Measurements from ENCODE around the gene SURF6. TPM values are rescaled to one million over a fixed set of nuclear protein-coding genes. Genes with fewer than 3 reads are reported as not detected.
"Not testable (repeated sequence)": the region's sequence is repeated elsewhere in the genome, so short reads cannot be mapped to it uniquely, and the experiment has no call there.

SURF6 gene
- polyA plus RNA-seq, 4 donors = 25.0 to 32.0 (median 28.4) TPM

DNA sequence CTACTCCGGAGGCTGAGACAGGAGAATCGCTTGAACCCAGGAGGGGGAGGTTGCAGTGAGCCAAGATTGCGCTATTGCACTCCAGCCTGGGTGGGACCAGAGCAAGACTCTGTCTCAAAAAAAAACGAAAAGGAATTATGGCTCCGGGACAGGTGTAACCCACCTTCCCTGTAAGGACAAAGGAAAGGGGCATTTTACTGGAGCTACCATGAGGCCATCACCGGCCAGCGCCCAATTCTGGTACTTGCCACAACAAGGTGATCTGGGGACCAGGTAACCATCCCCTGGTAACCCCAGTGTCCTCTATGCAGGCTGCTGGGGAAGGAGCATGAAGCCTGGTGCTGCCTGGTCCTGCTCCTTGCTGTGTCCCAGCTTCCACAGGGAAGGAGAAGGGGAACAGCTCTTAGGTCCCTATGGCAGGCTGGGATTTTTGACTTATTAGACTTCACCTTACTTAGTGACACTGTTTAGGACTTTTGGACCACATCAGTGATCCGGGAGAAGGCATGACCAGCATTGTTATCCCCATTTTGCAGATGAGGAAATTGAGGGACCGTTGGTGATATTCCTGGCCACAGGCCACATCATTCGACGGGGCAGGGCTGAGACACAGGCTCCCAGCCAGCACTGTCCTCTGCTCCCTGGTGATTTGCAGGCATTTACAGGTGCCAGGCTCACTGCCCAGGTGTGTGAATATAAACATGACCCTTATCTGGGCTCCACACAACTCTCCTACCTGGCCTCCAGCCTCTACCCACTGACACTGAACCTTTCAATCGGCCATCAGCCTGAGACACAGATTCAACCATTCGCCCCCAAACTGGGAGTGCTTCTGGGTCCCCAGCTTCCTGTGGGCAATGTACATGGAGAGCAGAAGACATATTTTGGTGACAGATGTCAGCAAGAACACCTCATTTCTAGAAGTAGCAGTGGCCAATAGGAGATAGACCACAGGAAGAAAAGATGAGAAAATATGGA lies 34.4 kb downstream of the SURF6 start:
- DNase-seq (ENCODE audit: low read depth in 4 of 4, low spot score in 3 of 4) = no peak

DNA sequence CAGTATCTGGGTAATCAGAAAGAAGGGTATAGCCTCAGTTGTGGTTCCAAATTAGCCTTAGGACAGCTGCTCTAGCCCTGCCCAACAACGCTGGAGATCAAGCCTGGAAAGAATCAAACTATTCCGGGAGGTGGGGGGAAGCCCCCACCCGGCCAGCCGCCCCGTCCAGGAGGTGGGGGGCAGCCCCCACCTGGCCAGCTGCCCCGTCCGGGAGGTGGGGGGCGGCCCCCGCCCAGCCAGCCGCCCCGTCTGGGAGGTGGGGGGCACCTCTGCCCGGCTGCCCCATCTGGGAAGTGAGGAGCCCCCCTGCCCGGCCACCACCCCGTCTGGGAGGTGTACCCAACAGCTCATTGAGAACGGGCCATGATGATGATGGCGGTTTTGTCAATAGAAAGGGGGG lies 36.0 kb downstream of the SURF6 start:
- DNase-seq (ENCODE audit: low read depth in 4 of 4, low spot score in 3 of 4) = not testable (repeated sequence)

DNA sequence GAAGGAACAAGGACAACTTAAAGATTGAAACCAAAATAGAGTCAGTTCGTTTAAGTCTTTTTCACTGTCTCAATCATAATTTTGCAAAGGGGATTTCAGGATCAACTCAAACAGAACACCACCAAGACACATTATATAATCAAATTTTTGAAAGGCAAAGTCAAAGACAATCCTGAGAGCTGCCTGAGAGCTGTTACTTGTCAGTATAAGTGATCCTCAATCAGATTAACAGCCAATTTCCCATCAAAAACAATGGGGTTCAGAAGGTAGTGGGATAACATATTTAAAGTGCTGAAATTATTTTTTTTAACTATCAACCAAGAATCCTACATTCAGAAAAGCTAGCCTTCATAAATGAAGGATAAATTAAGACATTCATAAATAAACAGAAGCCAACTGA lies 41.7 kb downstream of the SURF6 start:
- DNase-seq (ENCODE audit: low read depth in 4 of 4, low spot score in 3 of 4) = no peak

DNA sequence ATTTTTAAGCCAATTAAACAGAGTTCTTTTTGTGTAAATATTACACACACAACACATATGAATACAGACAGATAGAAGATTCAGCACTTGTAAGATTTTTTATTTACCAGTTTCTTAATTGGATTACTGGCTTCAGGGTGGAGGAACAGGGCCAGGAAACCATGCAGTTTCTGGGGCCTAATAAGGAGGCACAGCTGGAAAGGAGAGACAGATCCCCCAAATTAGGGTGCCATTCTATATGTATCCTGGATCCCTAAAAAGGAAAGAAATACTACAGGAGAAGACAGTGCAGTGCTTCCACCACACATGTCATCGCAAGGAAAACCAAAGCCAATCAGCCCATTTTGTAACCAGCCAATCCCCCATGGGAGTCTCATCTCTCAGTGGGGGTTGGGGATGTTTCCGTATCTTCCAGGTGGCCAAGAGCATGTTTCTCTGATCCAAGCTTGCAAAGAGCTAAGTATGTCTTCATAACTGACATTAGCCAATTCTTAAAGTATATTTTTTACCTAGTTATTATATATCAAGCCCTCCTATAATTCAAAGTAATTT lies 45.2 kb downstream of the SURF6 start:
- no peak for DNase-seq (ENCODE audit: low read depth in 4 of 4, low spot score in 3 of 4)

DNA sequence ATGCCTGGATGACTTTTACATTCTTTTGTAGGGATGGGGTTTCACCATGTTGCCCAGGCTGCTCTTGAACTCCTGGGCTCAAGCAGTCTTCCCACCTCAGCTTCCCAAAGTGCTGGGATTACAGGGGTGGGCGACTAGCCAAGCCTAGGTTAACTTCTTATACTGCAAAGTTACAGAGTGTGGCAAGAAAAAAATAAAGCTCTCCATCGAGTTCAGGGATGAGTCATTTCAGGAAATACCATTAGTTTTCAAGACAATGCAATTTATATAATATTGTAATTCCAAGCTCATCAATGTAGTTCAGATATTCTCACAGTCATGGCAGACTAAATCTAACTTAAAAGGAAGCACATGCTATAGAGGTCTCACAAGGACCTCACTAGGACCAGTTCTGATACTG lies 49.5 kb downstream of the SURF6 start:
- no peak for DNase-seq (ENCODE audit: low read depth in 4 of 4, low spot score in 3 of 4)

DNA sequence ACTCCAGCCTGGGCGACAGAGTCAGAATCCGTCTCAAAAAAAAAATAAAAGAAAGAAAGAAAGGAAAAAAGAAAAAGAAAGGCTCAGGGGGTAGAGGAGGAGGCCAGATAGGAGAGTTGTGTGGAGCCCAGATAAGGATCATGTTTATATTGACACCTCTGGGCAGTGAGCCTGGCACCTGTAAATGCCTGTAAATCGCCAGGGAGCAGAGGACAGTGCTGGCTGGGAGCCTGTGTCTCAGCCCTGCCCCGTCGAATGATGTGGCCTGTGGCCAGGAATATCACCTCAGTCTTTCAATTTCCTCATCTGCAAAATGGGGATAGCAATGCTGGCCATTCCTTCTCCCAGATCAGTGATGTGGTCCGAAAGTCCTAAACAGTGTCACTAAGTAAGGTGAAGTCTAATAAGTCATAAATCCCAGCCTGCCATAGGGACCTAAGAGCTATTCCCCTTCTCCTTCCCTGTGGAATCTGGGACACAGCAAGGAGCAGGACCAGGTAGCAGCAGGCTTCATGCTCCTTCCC lies 50.7 kb downstream of the SURF6 start:
- no peak for DNase-seq (ENCODE audit: low read depth in 4 of 4, low spot score in 3 of 4)

DNA sequence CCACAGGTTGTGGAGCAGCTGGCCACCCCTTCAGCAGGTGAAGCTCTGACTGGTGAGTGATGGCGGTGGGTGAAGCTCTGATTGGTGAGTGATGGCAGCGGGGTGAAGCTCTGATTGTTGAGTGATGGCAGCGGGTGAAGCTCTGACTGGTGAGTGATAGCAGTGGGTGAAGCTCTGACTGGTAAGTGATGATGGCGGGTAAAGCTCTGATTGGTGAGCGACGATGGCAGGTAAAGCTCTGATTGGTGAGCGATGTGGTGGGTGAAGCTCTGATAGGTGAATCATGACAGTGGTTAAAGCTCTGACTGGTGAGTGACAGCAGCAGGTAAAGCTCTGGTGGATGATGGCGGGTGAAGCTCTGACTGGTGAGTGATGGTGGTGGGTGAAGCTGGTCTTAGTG lies 51.6 kb downstream of the SURF6 start:
- no peak for DNase-seq (ENCODE audit: low read depth in 4 of 4, low spot score in 3 of 4)

DNA sequence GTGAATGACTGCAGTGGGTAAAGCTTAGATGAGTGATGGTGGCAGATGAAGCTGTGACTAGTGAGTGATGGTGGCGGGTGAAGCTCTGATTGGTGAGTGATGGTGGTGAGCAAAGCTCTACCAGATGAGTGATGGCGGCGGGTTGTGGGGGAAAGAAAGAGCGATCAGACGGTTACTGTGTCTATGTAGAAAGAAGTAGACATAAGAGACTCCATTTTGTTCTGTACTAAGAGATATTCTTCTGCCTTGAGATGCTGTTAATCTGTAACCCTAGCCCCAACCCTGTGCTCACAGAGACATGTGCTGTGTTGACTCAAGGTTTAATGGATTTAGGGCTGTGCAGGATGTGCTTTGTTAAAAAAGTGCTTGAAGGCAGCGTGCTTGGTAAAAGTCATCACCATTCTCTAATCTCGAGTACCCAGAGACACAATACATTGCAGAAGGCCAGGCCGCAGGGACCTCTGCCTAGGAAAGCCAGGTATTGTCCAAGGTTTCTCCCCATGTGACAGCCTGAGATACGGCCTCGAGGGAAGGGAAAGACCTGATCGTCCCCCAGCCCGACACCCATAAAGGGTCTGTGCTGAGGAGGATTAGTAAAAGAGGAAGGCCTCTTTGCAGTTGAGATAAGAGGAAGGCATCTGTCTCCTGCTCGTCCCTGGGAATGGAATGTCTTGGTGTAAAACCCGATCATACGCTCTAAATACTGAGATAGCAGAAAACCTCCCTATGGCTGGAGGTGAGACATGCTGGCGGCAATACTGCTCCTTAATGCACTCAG lies 52.5 kb downstream of the SURF6 start:
- DNase-seq (ENCODE audit: low read depth in 4 of 4, low spot score in 3 of 4) = not testable (repeated sequence)

DNA sequence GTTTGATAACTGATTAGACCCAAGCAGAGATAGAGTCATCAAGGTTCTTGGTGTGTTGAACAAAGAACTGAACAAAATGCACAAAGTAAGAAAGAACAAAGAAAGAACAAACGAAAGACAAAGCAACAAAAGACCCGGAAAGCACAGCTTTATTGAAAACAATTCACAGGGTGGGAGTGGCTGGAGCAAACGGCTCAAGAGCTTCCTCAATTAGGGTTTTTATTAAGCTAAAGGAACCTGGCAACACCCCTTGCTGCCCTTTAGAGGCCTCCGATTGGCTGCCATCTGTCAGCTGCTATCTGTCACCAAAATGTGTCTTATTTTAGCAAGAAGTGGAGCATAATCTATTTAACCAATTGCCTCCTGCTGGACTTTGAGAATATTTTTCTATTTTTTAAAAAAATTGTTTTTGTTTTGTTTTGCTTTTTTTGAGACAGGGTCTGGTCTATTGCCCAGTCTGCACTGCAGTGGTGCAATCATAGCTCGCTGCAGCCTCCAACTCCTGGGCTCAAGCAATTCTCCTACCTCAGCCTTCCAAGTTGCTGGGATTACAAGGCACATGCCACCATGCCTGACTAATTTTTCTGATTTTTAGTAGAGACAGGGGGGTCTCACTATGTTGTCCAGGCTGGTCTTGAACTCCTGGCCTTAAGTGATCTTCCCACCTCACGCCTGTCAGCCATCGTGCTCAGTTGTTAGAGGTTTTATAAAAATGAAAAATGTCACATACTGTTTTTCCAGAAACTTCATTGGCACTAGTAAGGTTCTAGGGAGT lies 53.3 kb downstream of the SURF6 start:
- DNase-seq (ENCODE audit: low read depth in 4 of 4, low spot score in 3 of 4) = no peak

DNA sequence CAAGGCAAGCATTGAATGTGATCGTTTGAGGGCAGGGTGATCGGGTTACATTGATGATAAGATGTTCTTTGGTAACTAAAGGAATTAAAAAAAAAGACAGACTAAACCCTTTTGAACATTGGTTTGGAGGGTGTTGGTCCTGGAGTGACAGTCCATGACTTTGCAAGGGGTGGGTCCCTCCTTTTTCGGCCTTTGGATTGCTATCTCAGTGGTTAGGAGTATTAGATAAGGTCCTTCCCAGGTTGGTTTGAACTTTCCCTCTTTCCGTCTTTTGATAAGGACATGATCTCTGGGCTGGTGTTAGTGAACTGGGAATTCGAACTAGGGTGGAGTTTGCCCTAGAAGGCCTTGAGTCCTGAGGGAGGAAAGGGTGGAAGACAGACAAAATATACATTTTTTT lies 55.6 kb downstream of the SURF6 start:
- no peak for DNase-seq (ENCODE audit: low read depth in 4 of 4, low spot score in 3 of 4)

Other genes with a start within 250 kb of the SURF6 start
- 10 to 100 TPM; 32.8 to 36.3 (median 33.6) TPM for gene RALGDS, start 214.9 kb downstream of the SURF6 start, polyA plus RNA-seq (ENCODE audit: insufficient read length in 4 of 4)
- gene GBGT1, start 172.3 kb downstream of the SURF6 start, polyA plus RNA-seq (ENCODE audit: insufficient read length in 4 of 4) = 1 to 10 TPM; 1.8 to 3.3 (median 2.4) TPM
- under 1 TPM in 1 of 4 donors, not detected in 3; 0.30 TPM for gene OBP2B, start 126.9 kb downstream of the SURF6 start, polyA plus RNA-seq (ENCODE audit: insufficient read length in 4 of 4)
- gene ABO, start 61.0 kb downstream of the SURF6 start, polyA plus RNA-seq (ENCODE audit: insufficient read length in 4 of 4) = 10 to 100 TPM in 3 of 4 donors, 1 to 10 TPM in 1; 9.8 to 30.9 (median 24.8) TPM
- gene MED22, start 11.9 kb upstream of the SURF6 start, polyA plus RNA-seq (ENCODE audit: insufficient read length in 4 of 4) = 10 to 100 TPM; 25.1 to 32.8 (median 26.8) TPM
- gene RPL7A, start 12.0 kb upstream of the SURF6 start, polyA plus RNA-seq (ENCODE audit: insufficient read length in 4 of 4) = 1,000 to 10,000 TPM; 2,356 to 2,677 (median 2,609) TPM
- 10 to 100 TPM; 33.8 to 53.0 (median 42.4) TPM for gene SURF1, start 20.3 kb upstream of the SURF6 start, polyA plus RNA-seq (ENCODE audit: insufficient read length in 4 of 4)
- 10 to 100 TPM; 19.5 to 28.5 (median 22.8) TPM for gene SURF2, start 20.4 kb upstream of the SURF6 start, polyA plus RNA-seq (ENCODE audit: insufficient read length in 4 of 4)
- gene SURF4, start 39.9 kb upstream of the SURF6 start, polyA plus RNA-seq (ENCODE audit: insufficient read length in 4 of 4) = 100 to 1,000 TPM; 174 to 189 (median 181) TPM
- gene STKLD1, start 40.2 kb upstream of the SURF6 start, polyA plus RNA-seq (ENCODE audit: insufficient read length in 4 of 4) = 1 to 10 TPM; 3.4 to 5.0 (median 4.3) TPM
- gene REXO4, start 81.8 kb upstream of the SURF6 start, polyA plus RNA-seq (ENCODE audit: insufficient read length in 4 of 4) = 10 to 100 TPM; 29.4 to 32.1 (median 30.7) TPM
- gene ADAMTS13, start 86.2 kb upstream of the SURF6 start, polyA plus RNA-seq (ENCODE audit: insufficient read length in 4 of 4) = 10 to 100 TPM in 1 of 4 donors, 1 to 10 TPM in 3; 6.6 to 12.0 (median 8.8) TPM
- gene CACFD1, start 123.8 kb upstream of the SURF6 start, polyA plus RNA-seq (ENCODE audit: insufficient read length in 4 of 4) = 10 to 100 TPM; 25.4 to 40.6 (median 28.5) TPM
- 1 to 10 TPM; 1.1 to 2.3 (median 1.5) TPM for gene SLC2A6, start 142.9 kb upstream of the SURF6 start, polyA plus RNA-seq (ENCODE audit: insufficient read length in 4 of 4)
- under 1 TPM in 2 of 4 donors, not detected in 2; 0.09 to 0.28 TPM for gene MYMK, start 188.8 kb upstream of the SURF6 start, polyA plus RNA-seq (ENCODE audit: insufficient read length in 4 of 4)
- 1 to 10 TPM; 1.5 to 2.9 (median 1.8) TPM for gene ADAMTSL2, start 198.5 kb upstream of the SURF6 start, polyA plus RNA-seq (ENCODE audit: insufficient read length in 4 of 4)